Adrenal gland (tissue), 12 donors: ENCODE data around the gene CST2. TPM values are rescaled to one million over a fixed set of nuclear protein-coding genes. Genes with fewer than 3 reads are reported as not detected.
"Not testable (repeated sequence)": the region's sequence is repeated elsewhere in the genome, so short reads cannot be mapped to it uniquely, and the experiment has no call there.

Experiments used
- DNase-seq, 7 donors: peaks; one replicate each; pipeline ENCODE4 v3.0.0-alpha.2; 2019 to 2020
- H3K27ac ChIP-seq, 5 donors: fragments of 200-600 bp; sonication (generic) in 4 of 5; 1 replicate in 3 of 5; 2 replicates in 2 of 5; pipeline versions ENCODE4 v1.5.1 to v1.8.0; 2016 to 2020; ENCODE audit warnings: mild to moderate bottlenecking in 1 of 5
- H3K27me3 ChIP-seq: fragments of 200-600 bp; 2 replicates; pipeline ENCODE4 v1.8.0; 2021
- H3K36me3 ChIP-seq, 2 donors: fragments of 200-600 bp; replicated peaks in 1 of 2; 1 replicate in 1 of 2; 2 replicates in 1 of 2; pipeline versions ENCODE4 v1.5.1 to v1.8.0; 2018 to 2022
- H3K4me1 ChIP-seq, 2 donors: fragments of 200-600 bp; replicated peaks in 1 of 2; 1 replicate in 1 of 2; 2 replicates in 1 of 2; pipeline versions ENCODE4 v1.5.1 to v1.8.0; 2018 to 2021
- H3K4me3 ChIP-seq, 4 donors: fragments of 200-600 bp; sonication (generic) in 3 of 4; one replicate each; pipeline ENCODE4 v1.5.1; 2016 to 2018
- H3K9me3 ChIP-seq, 3 donors: fragments of 200-600 bp; sonication (generic) in 1 of 3; replicated peaks in 1 of 3; 1 replicate in 2 of 3; 2 replicates in 1 of 3; pipeline versions ENCODE4 v1.5.1 to v1.8.0; 2016 to 2021
- POLR2A ChIP-seq, 2 donors: fragments of 450-650 bp; IDR thresholded peaks; one replicate each; pipeline ENCODE4 v1.6.1; 2017; ENCODE audit warnings: antibody characterized with exemption in 2 of 2, mild to moderate bottlenecking in 2 of 2, moderate library complexity in 1 of 2
- WGBS, 4 donors: extraction: QIAGEN DNeasy Blood & Tissue Kit in 2 of 4; methylation state at CpG; one replicate each; pipeline versions ENCODE4 v1.1.5 to v1.1.7; 2013 to 2017; 5-methylcytosine and 5-hydroxymethylcytosine counted together
- intact Hi-C, 2 donors: fragments of 100-400 bp; cut with DNase I; formaldehyde crosslinking; loops; one replicate each; pipeline versions ENCODE4 v1.14.1 to v1.15.0; 2022 to 2023
- polyA plus RNA-seq, 3 donors: library from polyadenylated mRNA; stranded (reverse); fragments of 200-250 nt in 2 of 3; fragments of 350-450 nt in 1 of 3; fragmentation: Illumina TruSeq in 1 of 3; extraction: RNeasy Lipid Tissue Mini Kit (QIAGEN cat#74804) in 1 of 3; gene quantifications; one replicate each; pipeline ENCODE4 v1.2.3, GENCODE V29; 2013 to 2014
- total RNA-seq, 9 donors: library from RNA; depleted of rRNA in 4 of 9; stranded (reverse); fragments of >200 nt in 4 of 9; fragments of 120-200 nt in 1 of 9; fragmentation: NEBNext Ultra II Directional in 1 of 9; extraction: Animal tissue kit (Norgen Biotek cat#: 25700) in 1 of 9; gene quantifications; one replicate each; pipeline versions ENCODE4 v1.1.0 to v1.2.4, GENCODE V29; 2013 to 2023
- TF ChIP-seq, protein P1 (sequence below), 6 experiments: fragments of 450-650 bp in 4 of 6; fragments of 200-600 bp in 2 of 6; sonication (generic) in 1 of 6; IDR thresholded peaks; 1 replicate in 5 of 6; 2 replicates in 1 of 6; pipeline versions ENCODE4 v1.5.1 to v1.8.0; 2016 to 2021; ENCODE audit warnings: antibody characterized with exemption in 6 of 6, mild to moderate bottlenecking in 2 of 6, moderate library complexity in 1 of 6
- donor health status: healthy with polysubstance abuse.
- donor health status: Bipolar disorder and iron deficiency.
- donor health status: DM: yes; HTN: yes; CAD: no.
- donor health status: DM: no; HTN: no; CAD: no.
- donor health status: DM: no; HTN: no; CAD: no.
- donor health status: DM: yes; HTN: yes; CAD: no.

Gene CST2
- total and polyA plus RNA-seq, 12 donors: 1.3 to 94.3 (median 4.8) TPM; not detected in 3

GRCh38 chr20:23794065-23794464, 32.5 kb downstream of the CST2 start:
- no peaks in the 10 kb centered on the region for H3K27me3 ChIP-seq
- intact Hi-C loops: no loop called here
- no peaks in the 10 kb centered on the region for H3K36me3 ChIP-seq

GRCh38 chr20:23783447-23783846, 43.1 kb downstream of the CST2 start:
- Histone ChIP-seq H3K27me3 (no peaks in the 10 kb centered on the region), H3K27ac (no peak overlapping the region), H3K9me3 (no peaks in the 10 kb centered on the region), H3K4me3 (no peak overlapping the region), H3K4me1 (no peaks in the 10 kb centered on the region), H3K36me3 (no peaks in the 10 kb centered on the region)
- 88 to 97% (median 90%) methylated on average over 1 of the region's 1 CpG for WGBS, 4 donors
- DNase-seq: no peak
- intact Hi-C loops: no loop called here
- TF ChIP-seq, protein P1, sequence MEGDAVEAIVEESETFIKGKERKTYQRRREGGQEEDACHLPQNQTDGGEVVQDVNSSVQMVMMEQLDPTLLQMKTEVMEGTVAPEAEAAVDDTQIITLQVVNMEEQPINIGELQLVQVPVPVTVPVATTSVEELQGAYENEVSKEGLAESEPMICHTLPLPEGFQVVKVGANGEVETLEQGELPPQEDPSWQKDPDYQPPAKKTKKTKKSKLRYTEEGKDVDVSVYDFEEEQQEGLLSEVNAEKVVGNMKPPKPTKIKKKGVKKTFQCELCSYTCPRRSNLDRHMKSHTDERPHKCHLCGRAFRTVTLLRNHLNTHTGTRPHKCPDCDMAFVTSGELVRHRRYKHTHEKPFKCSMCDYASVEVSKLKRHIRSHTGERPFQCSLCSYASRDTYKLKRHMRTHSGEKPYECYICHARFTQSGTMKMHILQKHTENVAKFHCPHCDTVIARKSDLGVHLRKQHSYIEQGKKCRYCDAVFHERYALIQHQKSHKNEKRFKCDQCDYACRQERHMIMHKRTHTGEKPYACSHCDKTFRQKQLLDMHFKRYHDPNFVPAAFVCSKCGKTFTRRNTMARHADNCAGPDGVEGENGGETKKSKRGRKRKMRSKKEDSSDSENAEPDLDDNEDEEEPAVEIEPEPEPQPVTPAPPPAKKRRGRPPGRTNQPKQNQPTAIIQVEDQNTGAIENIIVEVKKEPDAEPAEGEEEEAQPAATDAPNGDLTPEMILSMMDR (IDR thresholded peaks at IDR 0.05): no peak
- TF ChIP-seq POLR2A (IDR thresholded peaks at IDR 0.05): no peak

More at GRCh38 chr20:23794065-23794464, 32.5 kb downstream of the CST2 start:
- TF ChIP-seq, protein P1 (IDR thresholded peaks at IDR 0.05): no peak
- no peak for TF ChIP-seq POLR2A (IDR thresholded peaks at IDR 0.05)
- Histone ChIP-seq H3K27ac (no peak overlapping the region), H3K4me1 (no peaks in the 10 kb centered on the region), H3K9me3 (no peaks in the 10 kb centered on the region), H3K4me3 (no peak overlapping the region)
- WGBS, 4 donors: 79 to 94% (median 84%) methylated on average over 6 to 7 of the region's 7 CpGs
- no peak for DNase-seq

DNA sequence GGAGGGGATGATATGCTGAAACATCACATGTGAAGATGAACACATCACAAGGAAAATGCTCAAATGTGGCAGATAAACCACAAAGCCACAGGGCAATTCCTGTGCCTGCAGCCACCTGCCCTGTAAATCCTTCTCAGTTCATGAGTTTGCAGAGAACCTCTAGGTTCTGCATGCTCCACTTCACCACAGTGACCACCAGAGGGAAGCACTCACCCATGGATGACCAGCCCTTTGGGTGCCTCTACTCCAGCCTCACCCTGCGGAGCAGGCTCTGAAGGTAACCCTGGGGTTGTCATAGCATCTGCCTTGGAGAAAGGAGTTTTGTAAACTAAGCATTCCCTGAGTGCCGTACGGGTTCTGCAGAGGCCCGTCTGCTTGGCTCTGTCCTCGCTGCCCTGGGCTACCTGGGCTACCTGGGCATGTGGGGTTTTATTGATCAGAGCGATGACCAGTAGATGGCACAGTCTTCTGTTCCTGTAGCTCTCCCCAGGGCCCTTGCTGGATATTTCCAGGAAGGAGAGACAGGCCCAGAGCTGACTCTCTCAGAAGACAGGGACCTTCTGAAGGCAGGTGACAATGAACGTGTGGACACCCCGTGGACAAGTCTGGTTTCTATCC, 44.1 kb downstream of the CST2 start:
- Histone ChIP-seq H3K36me3 (no peaks in the 10 kb centered on the region), H3K27ac (no peak overlapping the region), H3K4me1 (no peaks in the 10 kb centered on the region), H3K4me3 (no peak overlapping the region), H3K9me3 (no peaks in the 10 kb centered on the region), H3K27me3 (no peaks in the 10 kb centered on the region)
- intact Hi-C loops: no loop called here
- peak in 3 of 7 donors; percentile 26 to 62 (median 44) for DNase-seq
- TF ChIP-seq, protein P1 (IDR thresholded peaks at IDR 0.05): peak in 5 of 6 experiments; percentile 7 to 51 (median 34)
- no peak for TF ChIP-seq POLR2A (IDR thresholded peaks at IDR 0.05)
- 67 to 89% (median 74%) methylated on average over 5 to 8 of the region's 8 CpGs for WGBS, 4 donors

DNA sequence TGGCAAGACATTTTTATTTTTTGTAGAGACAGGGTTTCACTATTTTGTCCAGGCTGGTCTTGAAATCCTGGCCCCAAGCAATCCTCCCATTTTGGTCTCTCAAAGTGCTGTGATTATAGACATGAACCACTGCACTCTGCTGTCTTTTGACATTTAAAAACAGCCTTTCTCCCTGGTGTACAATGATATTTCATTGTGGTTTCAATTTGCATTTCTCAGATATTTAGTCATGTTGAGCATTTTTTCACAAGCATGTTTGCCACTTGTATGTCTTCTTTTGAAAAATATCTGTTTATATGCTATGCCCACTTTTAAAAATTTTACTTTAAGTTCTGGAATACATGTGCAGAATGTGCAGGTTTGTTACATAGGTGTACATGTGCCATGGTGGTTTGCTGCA, 47.9 kb downstream of the CST2 start:
- intact Hi-C loops, DNase-seq: not testable (repeated sequence)

DNA sequence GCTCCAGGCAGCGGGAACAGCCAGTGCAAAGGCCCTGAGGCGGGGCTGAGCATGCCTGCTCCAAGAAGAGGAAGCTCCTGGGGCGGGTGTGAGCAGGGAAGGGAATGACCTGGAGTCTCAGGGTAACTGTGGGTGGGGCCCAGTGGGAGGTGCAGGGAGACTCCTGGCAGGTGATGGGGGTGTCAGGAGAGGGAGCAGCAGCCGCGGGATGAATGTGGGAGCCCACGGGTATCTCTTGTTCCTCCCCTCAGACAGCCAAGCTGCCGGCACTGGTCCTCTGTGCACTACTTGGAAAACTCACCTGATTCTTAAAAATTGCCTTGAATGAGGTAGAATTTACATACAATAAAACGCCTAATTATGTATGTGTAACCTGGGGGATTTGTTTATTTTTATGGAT, 49.1 kb downstream of the CST2 start:
- H3K9me3 ChIP-seq, H3K27me3 ChIP-seq, H3K36me3 ChIP-seq, intact Hi-C loops, H3K27ac ChIP-seq, H3K4me3 ChIP-seq, DNase-seq, H3K4me1 ChIP-seq: not testable (repeated sequence)
- 69 to 76% (median 71%) methylated on average over 6 to 8 of the region's 8 CpGs for WGBS, 4 donors

More for the DNA sequence above, 47.9 kb downstream of the CST2 start:
- H3K4me1 ChIP-seq, H3K27ac ChIP-seq, H3K27me3 ChIP-seq, H3K9me3 ChIP-seq, H3K36me3 ChIP-seq, H3K4me3 ChIP-seq: not testable (repeated sequence)
